IPS DF 6.9 (cell line): ENCODE measurements around the gene SVEP1.
"Not testable (repeated sequence)": the region's sequence is repeated elsewhere in the genome, so short reads cannot be mapped to it uniquely, and the experiment has no call there.

Experiments used
- DNase-seq: peaks from one replicate; pipeline ENCODE4 v3.0.0-alpha.2; 2013; ENCODE audit warnings: low read depth, low spot score
- H3K27ac ChIP-seq: one replicate; pipeline ENCODE4 v1.5.1; 2013; ENCODE audit warnings: low read length, control low read depth
- H3K27me3 ChIP-seq: 2 replicates; pipeline ENCODE4 v1.6.1; 2013; ENCODE audit warnings: mild to moderate bottlenecking, low read length; ENCODE audit not compliant: control insufficient read depth, insufficient read depth
- H3K36me3 ChIP-seq: 2 replicates; pipeline ENCODE4 v1.6.1; 2013; ENCODE audit warnings: low read length; ENCODE audit not compliant: control insufficient read depth, insufficient read depth
- H3K4me1 ChIP-seq: 2 replicates; pipeline ENCODE4 v1.6.1; 2013; ENCODE audit warnings: low read length; ENCODE audit not compliant: control insufficient read depth, insufficient read depth
- H3K4me3 ChIP-seq: 2 replicates; pipeline ENCODE4 v1.5.1; 2013; ENCODE audit warnings: mild to moderate bottlenecking, low read length
- H3K9me3 ChIP-seq: 2 replicates; pipeline ENCODE4 v1.6.1; 2013; ENCODE audit warnings: low read length, inconsistent platforms; ENCODE audit not compliant: control insufficient read depth, insufficient read depth
- WGBS: extraction: QIAGEN DNeasy Blood & Tissue Kit; methylation state at CpG from one replicate; pipeline ENCODE4 v1.1.7; 2013; ENCODE audit warnings: mixed read lengths, missing lambda C conversion rate; ENCODE audit not compliant: insufficient read length, insufficient coverage; 5-methylcytosine and 5-hydroxymethylcytosine counted together

Gene SVEP1

DNA sequence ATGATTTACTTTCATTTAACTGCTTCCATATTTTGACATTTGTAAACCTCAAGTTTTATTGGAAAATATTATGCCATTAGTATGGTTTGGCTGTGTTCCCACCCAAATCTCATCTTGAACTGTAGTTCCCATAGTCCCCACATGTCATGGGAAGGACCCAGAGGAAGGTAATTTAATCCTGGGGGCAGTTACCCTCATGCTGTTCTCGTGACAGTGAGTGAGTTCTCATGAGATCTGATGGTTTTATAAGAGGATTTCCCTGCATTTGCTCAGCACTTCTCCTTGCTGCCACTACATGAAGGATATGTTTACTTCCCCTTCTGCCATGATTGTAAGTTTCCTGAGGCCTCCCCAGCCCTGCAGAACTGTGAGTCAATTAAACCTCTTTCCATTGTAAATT is 48.3 kb downstream of the SVEP1 start:
- not testable (repeated sequence) for H3K27me3 ChIP-seq, H3K4me3 ChIP-seq, H3K27ac ChIP-seq, H3K4me1 ChIP-seq, H3K36me3 ChIP-seq, DNase-seq, H3K9me3 ChIP-seq
- no CpG with 5 or more reads among the region's 1 CpG for WGBS

DNA sequence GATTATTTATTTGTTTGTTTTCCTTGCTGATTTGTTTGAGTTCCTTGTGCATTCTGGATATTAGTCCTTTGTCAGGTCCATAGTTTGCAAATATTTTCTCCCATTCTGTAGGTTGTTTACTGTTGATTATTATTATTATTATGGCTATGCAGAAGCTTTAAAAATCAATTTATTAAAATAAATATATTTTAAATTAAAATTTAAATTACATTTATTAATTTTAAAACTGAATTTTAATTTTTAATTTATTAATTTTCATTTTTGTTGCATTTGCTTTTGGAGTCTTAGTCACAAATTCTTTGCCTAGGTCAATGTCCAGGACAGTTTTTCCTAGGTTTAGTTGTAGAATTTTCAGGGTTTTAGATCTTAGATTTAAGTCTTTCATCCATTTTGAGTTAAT is 50.9 kb downstream of the SVEP1 start:
- H3K4me1 ChIP-seq: no peaks in the 10 kb centered on the region
- H3K36me3 ChIP-seq: no peaks in the 10 kb centered on the region
- no peak overlapping the region for H3K27ac ChIP-seq
- H3K27me3 ChIP-seq: no peaks in the 10 kb centered on the region
- no peak overlapping the region for H3K4me3 ChIP-seq
- no peaks in the 10 kb centered on the region for H3K9me3 ChIP-seq
- DNase-seq: no peak

DNA sequence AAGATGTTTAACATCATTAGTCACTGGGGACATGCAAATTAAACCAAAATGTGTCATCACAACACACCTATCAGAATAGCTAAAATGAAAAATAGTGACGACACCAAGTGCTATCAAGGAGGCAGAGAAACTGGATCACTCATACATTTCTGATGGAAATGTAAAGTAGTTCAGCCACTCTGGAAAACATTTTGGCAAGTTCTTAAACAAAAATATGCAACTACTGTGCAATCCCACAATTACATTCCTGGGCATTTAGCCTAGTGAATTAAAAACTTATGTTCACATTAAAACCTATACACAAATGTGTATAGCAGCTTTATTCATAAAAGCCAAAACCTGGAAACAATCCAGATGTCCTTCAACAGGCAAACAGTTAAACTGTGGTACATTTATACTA is 53.1 kb downstream of the SVEP1 start:
- DNase-seq: no peak
- Histone ChIP-seq H3K4me3 (no peak overlapping the region), H3K27ac (no peak overlapping the region), H3K27me3 (no peaks in the 10 kb centered on the region), H3K4me1 (no peaks in the 10 kb centered on the region), H3K9me3 (no peaks in the 10 kb centered on the region), H3K36me3 (no peaks in the 10 kb centered on the region)
- WGBS: no CpG with 5 or more reads among the region's 1 CpG

DNA sequence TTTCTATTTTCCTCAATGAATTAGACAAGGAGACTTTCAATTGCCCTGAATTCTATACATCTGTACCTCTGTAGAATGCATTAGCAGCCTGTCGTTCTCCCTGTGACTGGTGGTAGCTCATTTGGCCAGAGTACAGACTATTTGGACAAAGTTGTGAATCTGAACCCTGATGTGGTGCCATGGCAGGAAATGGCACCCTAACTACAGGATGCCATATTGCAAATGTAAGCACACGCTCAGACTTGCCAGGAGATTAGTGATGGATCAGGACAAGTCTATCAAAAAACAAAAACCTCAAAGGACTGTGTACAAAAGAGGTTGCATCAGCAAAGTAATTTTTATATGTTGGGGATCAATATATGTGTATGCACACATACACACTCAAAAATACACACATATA is 58.3 kb downstream of the SVEP1 start:
- Histone ChIP-seq H3K9me3 (no peaks in the 10 kb centered on the region), H3K4me3 (no peak overlapping the region), H3K36me3 (no peaks in the 10 kb centered on the region), H3K27me3 (no peaks in the 10 kb centered on the region), H3K4me1 (no peaks in the 10 kb centered on the region), H3K27ac (no peak overlapping the region)
- no peak for DNase-seq
- WGBS: no CpG with 5 or more reads among the region's 2 CpGs

DNA sequence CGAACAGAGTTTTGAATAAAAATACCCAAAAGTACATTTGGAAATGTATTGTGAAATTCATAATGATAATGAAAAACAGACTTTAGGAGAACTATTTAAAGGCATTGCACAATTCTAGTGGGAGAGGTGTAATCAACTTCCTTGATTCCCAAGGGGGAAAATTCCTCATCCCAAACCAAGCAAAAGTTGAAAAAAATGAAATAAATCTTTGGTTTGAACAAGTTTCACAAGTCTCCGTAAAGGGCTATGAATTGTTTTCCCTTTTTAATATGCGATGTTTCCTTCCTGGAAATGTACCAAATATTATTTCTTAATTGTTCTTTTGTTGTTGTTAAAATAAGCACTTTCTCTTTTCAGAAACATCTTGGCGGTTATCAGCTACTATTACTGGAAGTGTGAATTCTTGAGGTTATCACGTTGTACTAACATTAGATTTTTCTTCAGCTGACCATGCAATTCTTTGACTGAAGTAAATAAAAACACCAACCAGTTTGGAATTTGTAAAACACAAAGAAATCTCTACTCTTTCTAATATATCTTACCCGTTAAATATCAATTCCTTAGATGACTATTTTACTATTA is 59.3 kb downstream of the SVEP1 start:
- H3K27ac ChIP-seq: no peak overlapping the region
- no peaks in the 10 kb centered on the region for H3K9me3 ChIP-seq
- H3K27me3 ChIP-seq: no peaks in the 10 kb centered on the region
- no peak overlapping the region for H3K4me3 ChIP-seq
- no peak for DNase-seq
- no peaks in the 10 kb centered on the region for H3K36me3 ChIP-seq
- WGBS: 100% methylated on average over 1 of the region's 6 CpGs
- no peaks in the 10 kb centered on the region for H3K4me1 ChIP-seq

DNA sequence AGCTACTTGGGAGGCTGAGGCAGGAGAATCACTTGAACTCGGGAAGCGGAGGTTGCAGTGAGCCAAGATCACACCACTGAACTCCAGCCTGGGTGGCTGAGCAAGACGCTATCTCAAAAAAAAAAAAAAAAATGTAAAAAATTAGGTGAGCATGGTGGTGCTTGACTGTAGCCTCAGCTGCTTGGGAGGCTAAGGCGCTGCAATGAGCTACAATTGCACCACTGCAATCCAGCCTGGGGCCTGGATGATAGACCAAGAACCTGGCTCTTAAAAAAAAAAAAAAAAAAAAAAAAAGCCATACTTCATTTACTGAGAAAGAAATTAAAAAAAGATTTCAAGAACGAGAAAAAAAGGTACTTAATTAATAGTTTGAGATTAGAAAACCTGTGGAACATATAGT is 62.1 kb downstream of the SVEP1 start:
- WGBS: no CpG with 5 or more reads among the region's 5 CpGs
- H3K9me3 ChIP-seq: no peaks in the 10 kb centered on the region
- DNase-seq: no peak
- H3K4me3 ChIP-seq: no peak overlapping the region
- no peaks in the 10 kb centered on the region for H3K36me3 ChIP-seq
- no peaks in the 10 kb centered on the region for H3K4me1 ChIP-seq
- H3K27me3 ChIP-seq: no peaks in the 10 kb centered on the region
- H3K27ac ChIP-seq: no peak overlapping the region

DNA sequence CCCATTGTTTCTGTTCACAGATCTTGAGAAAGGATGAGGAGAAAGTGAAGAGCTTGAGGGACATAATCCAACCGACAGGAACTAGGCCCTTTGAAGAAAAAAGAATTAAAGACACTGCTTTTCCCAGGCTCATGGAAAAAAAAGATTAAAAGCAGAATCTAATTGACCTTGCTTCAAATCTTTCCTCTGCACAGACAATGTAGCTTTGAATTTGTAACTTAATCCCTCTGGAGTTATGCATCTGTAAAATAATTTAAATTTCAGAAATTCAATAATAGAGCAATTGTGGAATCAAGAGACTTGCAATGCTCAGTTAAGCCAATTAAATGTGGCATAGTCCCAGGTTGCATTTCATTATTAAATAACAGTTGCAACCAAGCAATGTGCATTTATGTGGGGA is 64.6 kb downstream of the SVEP1 start:
- H3K36me3 ChIP-seq: no peaks in the 10 kb centered on the region
- no peaks in the 10 kb centered on the region for H3K4me1 ChIP-seq
- H3K9me3 ChIP-seq: no peaks in the 10 kb centered on the region
- no peak overlapping the region for H3K27ac ChIP-seq
- no peak overlapping the region for H3K4me3 ChIP-seq
- DNase-seq: no peak
- H3K27me3 ChIP-seq: no peaks in the 10 kb centered on the region
- WGBS: no CpG with 5 or more reads among the region's 1 CpG

DNA sequence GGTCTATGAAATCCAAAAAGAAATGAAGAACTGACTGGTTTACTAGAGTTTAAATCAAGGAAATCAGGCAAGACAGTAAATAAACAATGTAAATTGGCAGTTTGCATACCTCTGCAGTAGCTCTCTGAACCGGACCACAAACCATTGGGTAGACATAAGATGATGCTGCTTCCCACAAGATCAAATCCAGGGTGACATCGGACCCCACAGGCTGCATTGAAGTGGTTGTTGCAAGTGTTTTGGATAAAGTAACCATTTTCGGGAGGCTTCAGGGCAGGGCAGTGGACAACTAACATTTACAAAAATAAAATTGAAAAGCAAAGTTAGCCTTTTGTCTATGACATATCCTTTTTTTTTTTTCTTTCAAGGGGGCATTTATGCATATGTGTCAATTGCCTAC is 66.7 kb downstream of the SVEP1 start:
- no CpG with 5 or more reads among the region's 3 CpGs for WGBS
- no peak for DNase-seq
- no peaks in the 10 kb centered on the region for H3K36me3 ChIP-seq
- H3K9me3 ChIP-seq: no peaks in the 10 kb centered on the region
- H3K4me3 ChIP-seq: no peak overlapping the region
- no peaks in the 10 kb centered on the region for H3K27me3 ChIP-seq
- no peaks in the 10 kb centered on the region for H3K4me1 ChIP-seq
- H3K27ac ChIP-seq: no peak overlapping the region

DNA sequence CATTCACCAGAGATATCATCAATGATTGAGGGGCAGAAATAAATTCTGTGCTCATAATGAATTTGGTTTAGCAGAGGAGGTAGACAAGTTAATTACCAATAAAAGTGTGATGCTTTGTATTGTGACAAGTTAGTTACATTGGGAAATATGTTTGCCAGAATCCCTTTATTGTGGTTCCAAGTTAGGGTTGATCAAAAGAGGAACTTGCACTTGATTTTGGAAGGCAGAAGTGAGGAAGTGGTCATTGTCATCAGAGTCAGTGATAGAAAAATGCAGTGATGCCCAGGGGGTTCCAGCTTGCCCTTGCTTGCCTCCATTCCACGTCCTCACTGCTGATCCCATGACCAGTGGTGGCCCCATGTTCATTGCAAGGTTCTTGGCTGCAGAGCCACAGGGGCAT is 69.7 kb downstream of the SVEP1 start:
- Histone ChIP-seq H3K36me3 (no peaks in the 10 kb centered on the region), H3K4me1 (no peaks in the 10 kb centered on the region), H3K4me3 (no peak overlapping the region), H3K9me3 (no peaks in the 10 kb centered on the region), H3K27me3 (no peaks in the 10 kb centered on the region), H3K27ac (no peak overlapping the region)
- DNase-seq: no peak
- no CpG with 5 or more reads among the region's 1 CpG for WGBS

DNA sequence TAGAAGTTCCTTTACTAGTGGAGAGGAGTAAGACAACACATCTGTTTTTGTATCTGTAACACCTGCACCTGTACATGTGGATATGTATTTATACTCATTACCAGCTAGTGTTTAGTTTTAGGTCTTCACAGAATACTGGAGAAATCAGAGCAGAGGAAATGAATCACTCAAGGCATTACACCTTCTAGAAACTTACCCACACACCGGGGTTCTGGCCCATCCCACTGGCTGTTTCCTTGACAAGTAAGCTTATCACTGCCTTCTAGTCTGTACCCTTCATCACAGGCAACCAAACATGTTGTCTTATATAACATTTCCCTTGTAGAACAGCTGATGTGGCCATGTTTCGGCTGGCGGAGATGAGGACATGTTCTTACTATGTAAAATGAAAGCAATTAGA is 76.7 kb downstream of the SVEP1 start:
- Histone ChIP-seq H3K4me3 (no peak overlapping the region), H3K27me3 (no peaks in the 10 kb centered on the region), H3K27ac (no peak overlapping the region), H3K4me1 (no peaks in the 10 kb centered on the region), H3K36me3 (no peaks in the 10 kb centered on the region), H3K9me3 (no peaks in the 10 kb centered on the region)
- WGBS: no CpG with 5 or more reads among the region's 3 CpGs
- DNase-seq: no peak

DNA sequence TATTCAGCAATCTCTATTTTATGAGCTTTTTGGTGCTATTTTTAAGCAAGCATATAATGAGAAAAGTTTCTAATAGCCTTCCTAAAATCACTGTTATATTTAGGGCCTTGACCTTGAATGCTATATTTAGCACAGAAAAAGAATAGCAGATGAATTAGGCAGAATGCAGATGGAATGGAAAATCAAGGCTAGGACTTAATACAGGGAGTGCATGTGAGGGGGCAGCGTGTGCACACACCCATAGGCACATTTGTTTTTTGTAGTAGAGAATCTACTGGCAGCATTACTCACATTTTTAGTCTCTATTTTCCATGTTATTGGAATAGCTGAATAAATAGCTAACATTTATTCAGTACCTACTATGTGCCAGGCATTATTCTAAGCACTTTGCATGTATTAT is 79.9 kb downstream of the SVEP1 start:
- no peaks in the 10 kb centered on the region for H3K27me3 ChIP-seq
- no peaks in the 10 kb centered on the region for H3K9me3 ChIP-seq
- no peak overlapping the region for H3K27ac ChIP-seq
- WGBS: no CpG with 5 or more reads among the region's 1 CpG
- no peaks in the 10 kb centered on the region for H3K4me1 ChIP-seq
- H3K36me3 ChIP-seq: no peaks in the 10 kb centered on the region
- no peak overlapping the region for H3K4me3 ChIP-seq
- DNase-seq: no peak
